AG09319 (cell line): ENCODE results near the gene SLC10A7.

Experiments used
- DNase-seq: peaks from one replicate; pipeline ENCODE4 v3.0.0-alpha.2; 2010; ENCODE audit warnings: low read depth; ENCODE audit errors: extremely low read depth
- CTCF ChIP-seq: IDR thresholded peaks from 2 replicates; pipeline ENCODE4 v1.5.1; 2011; ENCODE audit warnings: low read depth, mild to moderate bottlenecking, inconsistent platforms, low read length, moderate library complexity

Gene SLC10A7

GRCh38 chr4:146235654-146236177, 286.0 kb downstream of the SLC10A7 start:
- TF ChIP-seq CTCF: no peak

GRCh38 chr4:146232131-146232722, 289.5 kb downstream of the SLC10A7 start:
- no peak for DNase-seq
- no peak for TF ChIP-seq CTCF

More at GRCh38 chr4:146235654-146236177, 286.0 kb downstream of the SLC10A7 start:
- peak; percentile 34 for DNase-seq

GRCh38 chr4:146229406-146229805, 292.3 kb downstream of the SLC10A7 start:
- no peak for DNase-seq
- TF ChIP-seq CTCF: no peak

GRCh38 chr4:146224326-146224966, 297.3 kb downstream of the SLC10A7 start:
- no peak for DNase-seq
- TF ChIP-seq CTCF: no peak

- DNase-seq: no peak
These were observed 299.4 kb downstream of the SLC10A7 start for GRCh38 chr4:146222313-146222712.

GRCh38 chr4:146214238-146214637, 307.5 kb downstream of the SLC10A7 start, which contains the start of gene REELD1:
Gene REELD1, plus strand, starts transcription at chr4:146214538. Its CDS starts 2,415 bp downstream, at chr4:146216953.
- no peak for TF ChIP-seq CTCF
- no peak for DNase-seq

More at GRCh38 chr4:146222313-146222712, 299.4 kb downstream of the SLC10A7 start:
- TF ChIP-seq CTCF: no peak

GRCh38 chr4:146212781-146213180, 309.0 kb downstream of the SLC10A7 start:
- DNase-seq: no peak

More at GRCh38 chr4:146212781-146213180, 309.0 kb downstream of the SLC10A7 start:
- no peak for TF ChIP-seq CTCF
